DND-41 (cell line): ENCODE data around the gene OR4B1.

Experiments
- ATAC-seq: fragments of 200-7000 bp; cut with Tn5 transposase; 3 replicates; pipeline ENCODE4 v1.9.1; 2021; ENCODE audit warnings: low read depth; ENCODE audit not compliant: insufficient read depth
- DNase-seq: peaks from one replicate; pipeline ENCODE4 v3.0.0-alpha.2; 2020
- H2AFZ ChIP-seq: 2 replicates; pipeline ENCODE4 v1.6.0; 2012; ENCODE audit warnings: low read depth, low read length
- H3K27ac ChIP-seq: 2 replicates; pipeline ENCODE4 v1.5.1; 2012; ENCODE audit warnings: low read length, inconsistent platforms
- H3K27me3 ChIP-seq: fragments of 200-600 bp; sonication (generic); 2 replicates; pipeline ENCODE4 v1.6.0; 2012; ENCODE audit warnings: low read length, mild to moderate bottlenecking, inconsistent platforms; ENCODE audit not compliant: insufficient read depth, poor library complexity
- H3K36me3 ChIP-seq: 2 replicates; pipeline ENCODE4 v1.5.1; 2012; ENCODE audit warnings: low read length, inconsistent platforms; ENCODE audit not compliant: insufficient read depth
- H3K4me1 ChIP-seq: 2 replicates; pipeline ENCODE4 v1.5.1; 2012; ENCODE audit warnings: mild to moderate bottlenecking, low read length; ENCODE audit not compliant: insufficient read depth
- H3K4me2 ChIP-seq: 2 replicates; pipeline ENCODE4 v1.6.0; 2012; ENCODE audit warnings: mild to moderate bottlenecking, moderate library complexity, low read length, inconsistent platforms; ENCODE audit not compliant: insufficient read depth
- H3K4me3 ChIP-seq, 2 experiments: fragments of 200-600 bp in 1 of 2; shearing (Covaris generic) in 1 of 2; 2 replicates each; pipeline ENCODE4 v1.5.1; 2012 to 2016; ENCODE audit warnings: inconsistent platforms in 2 of 2, low read length in 2 of 2, mild to moderate bottlenecking in 2 of 2, low read depth in 1 of 2, moderate library complexity in 1 of 2
- H3K79me2 ChIP-seq: 2 replicates; pipeline ENCODE4 v1.6.0; 2012; ENCODE audit warnings: low read length, inconsistent platforms; ENCODE audit not compliant: insufficient read depth
- H3K9ac ChIP-seq: 2 replicates; pipeline ENCODE4 v1.6.0; 2012; ENCODE audit warnings: low read depth, mild to moderate bottlenecking, inconsistent platforms, low read length, moderate library complexity
- H3K9me3 ChIP-seq: 2 replicates; pipeline ENCODE4 v1.5.1; 2012; ENCODE audit warnings: low read length, moderate library complexity, mild to moderate bottlenecking, inconsistent platforms; ENCODE audit not compliant: insufficient read depth, severe bottlenecking
- H4K20me1 ChIP-seq: 2 replicates; pipeline ENCODE4 v1.6.0; 2012; ENCODE audit warnings: low read length; ENCODE audit not compliant: insufficient read depth
- EZH2 ChIP-seq: IDR thresholded peaks from 3 replicates; pipeline ENCODE4 v1.6.1; 2012; ENCODE audit warnings: borderline replicate concordance, low read depth, mild to moderate bottlenecking, moderate library complexity, low read length, inconsistent platforms; ENCODE audit not compliant: severe bottlenecking
- TF ChIP-seq, protein P1 (sequence below): IDR thresholded peaks from 2 replicates; pipeline ENCODE4 v1.5.1; 2012; ENCODE audit warnings: borderline replicate concordance, low read length, moderate library complexity, mild to moderate bottlenecking; ENCODE audit not compliant: poor library complexity, severe bottlenecking; ENCODE audit errors: extremely low read depth

The OR4B1 gene

GRCh38 chr11:48237727-48238126, 21.1 kb downstream of the OR4B1 start:
- H3K9me3 ChIP-seq: no peaks in the 10 kb centered on the region
- H3K9ac ChIP-seq: no peak overlapping the region
- no peak overlapping the region for H3K4me2 ChIP-seq
- H3K27ac ChIP-seq: no peak overlapping the region
- H2AFZ ChIP-seq: no peak overlapping the region
- H3K36me3 ChIP-seq: no peaks in the 10 kb centered on the region
- H4K20me1 ChIP-seq: no peaks in the 10 kb centered on the region
- no peaks in the 10 kb centered on the region for H3K4me1 ChIP-seq
- no peak for DNase-seq
- H3K27me3 ChIP-seq: no peaks in the 10 kb centered on the region
- H3K79me2 ChIP-seq: no peaks in the 10 kb centered on the region
- TF ChIP-seq, protein P1, sequence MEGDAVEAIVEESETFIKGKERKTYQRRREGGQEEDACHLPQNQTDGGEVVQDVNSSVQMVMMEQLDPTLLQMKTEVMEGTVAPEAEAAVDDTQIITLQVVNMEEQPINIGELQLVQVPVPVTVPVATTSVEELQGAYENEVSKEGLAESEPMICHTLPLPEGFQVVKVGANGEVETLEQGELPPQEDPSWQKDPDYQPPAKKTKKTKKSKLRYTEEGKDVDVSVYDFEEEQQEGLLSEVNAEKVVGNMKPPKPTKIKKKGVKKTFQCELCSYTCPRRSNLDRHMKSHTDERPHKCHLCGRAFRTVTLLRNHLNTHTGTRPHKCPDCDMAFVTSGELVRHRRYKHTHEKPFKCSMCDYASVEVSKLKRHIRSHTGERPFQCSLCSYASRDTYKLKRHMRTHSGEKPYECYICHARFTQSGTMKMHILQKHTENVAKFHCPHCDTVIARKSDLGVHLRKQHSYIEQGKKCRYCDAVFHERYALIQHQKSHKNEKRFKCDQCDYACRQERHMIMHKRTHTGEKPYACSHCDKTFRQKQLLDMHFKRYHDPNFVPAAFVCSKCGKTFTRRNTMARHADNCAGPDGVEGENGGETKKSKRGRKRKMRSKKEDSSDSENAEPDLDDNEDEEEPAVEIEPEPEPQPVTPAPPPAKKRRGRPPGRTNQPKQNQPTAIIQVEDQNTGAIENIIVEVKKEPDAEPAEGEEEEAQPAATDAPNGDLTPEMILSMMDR: no peak
- TF ChIP-seq EZH2: no peak
- no peak overlapping the region for H3K4me3 ChIP-seq
- ATAC-seq: no peak

GRCh38 chr11:48242501-48242900, 25.9 kb downstream of the OR4B1 start:
- H4K20me1 ChIP-seq: no peaks in the 10 kb centered on the region
- no peak for TF ChIP-seq EZH2
- TF ChIP-seq, protein P1: no peak
- no peaks in the 10 kb centered on the region for H3K36me3 ChIP-seq
- no peaks in the 10 kb centered on the region for H3K4me1 ChIP-seq
- H3K9me3 ChIP-seq: no peaks in the 10 kb centered on the region
- H2AFZ ChIP-seq: no peak overlapping the region
- no peaks in the 10 kb centered on the region for H3K27me3 ChIP-seq
- H3K4me3 ChIP-seq: no peak overlapping the region
- no peak for ATAC-seq
- H3K9ac ChIP-seq: no peak overlapping the region
- H3K4me2 ChIP-seq: no peak overlapping the region
- H3K27ac ChIP-seq: no peak overlapping the region
- no peak for DNase-seq
- H3K79me2 ChIP-seq: no peaks in the 10 kb centered on the region

DNA sequence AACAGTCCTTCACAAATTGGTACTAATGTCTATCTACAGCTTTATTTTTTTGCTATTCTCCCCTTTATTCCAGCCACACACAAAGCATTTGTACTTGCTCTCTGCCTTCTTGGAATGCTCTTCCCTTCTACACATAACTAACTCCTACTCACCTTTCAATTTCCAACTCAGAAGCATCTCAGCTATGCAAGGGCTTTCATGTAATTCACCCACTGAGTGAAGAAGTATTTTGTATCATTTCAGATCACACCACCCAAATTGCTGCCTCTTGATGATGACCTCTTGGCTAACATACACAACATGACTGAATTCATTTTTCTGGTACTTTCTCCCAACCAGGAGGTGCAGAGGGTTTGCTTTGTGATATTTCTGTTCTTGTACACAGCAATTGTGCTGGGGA, 28.2 kb downstream of the OR4B1 start, which contains the start of gene OR4X2:
Gene OR4X2, plus strand, starts transcription at position 301 of the 400 bp plus-strand sequence. Its CDS starts 0 bp downstream, at position 301.
- no peaks in the 10 kb centered on the region for H3K9me3 ChIP-seq
- no peaks in the 10 kb centered on the region for H4K20me1 ChIP-seq
- no peak within 1 kb of the TSS for H3K4me3 ChIP-seq
- no peak for TF ChIP-seq EZH2
- TF ChIP-seq, protein P1: no peak
- DNase-seq: no peak
- H2AFZ ChIP-seq: no peak within 1 kb of the TSS
- no peaks in the 10 kb centered on the region for H3K79me2 ChIP-seq
- ATAC-seq: no peak
- no peaks in the 10 kb centered on the region for H3K36me3 ChIP-seq
- H3K27ac ChIP-seq: no peak within 1 kb of the TSS
- H3K27me3 ChIP-seq: no peaks in the 10 kb centered on the region
- H3K4me2 ChIP-seq: no peak within 1 kb of the TSS
- H3K4me1 ChIP-seq: no peaks in the 10 kb centered on the region
- no peak within 1 kb of the TSS for H3K9ac ChIP-seq

DNA sequence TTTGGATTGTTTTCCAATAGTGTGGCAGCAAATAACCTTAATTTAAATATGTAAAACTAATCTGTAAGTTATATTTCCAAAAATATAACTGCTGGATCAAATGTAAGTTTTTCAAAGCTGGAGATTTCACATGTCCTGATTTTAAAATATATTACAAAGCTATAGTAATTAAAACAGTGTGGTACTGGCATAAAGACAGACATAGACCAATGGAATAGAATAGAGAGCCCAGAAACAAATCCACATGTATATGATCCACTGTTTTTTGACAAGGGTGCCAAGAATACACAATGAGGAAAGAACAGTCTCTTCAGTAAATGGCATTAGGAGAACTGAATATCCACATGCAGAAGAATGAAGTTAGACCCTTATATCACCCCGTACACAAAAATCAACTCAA, 32.3 kb downstream of the OR4B1 start:
- H3K4me2 ChIP-seq: no peak overlapping the region

More for the DNA sequence above, 32.3 kb downstream of the OR4B1 start:
- no peak for ATAC-seq
- no peak for DNase-seq
- Histone ChIP-seq H3K27me3 (no peaks in the 10 kb centered on the region), H3K9me3 (no peaks in the 10 kb centered on the region), H2AFZ (no peak overlapping the region), H3K79me2 (no peaks in the 10 kb centered on the region), H3K4me3 (no peak overlapping the region), H3K36me3 (no peaks in the 10 kb centered on the region), H3K9ac (no peak overlapping the region), H3K27ac (no peak overlapping the region), H3K4me1 (no peaks in the 10 kb centered on the region), H4K20me1 (no peaks in the 10 kb centered on the region)
- TF ChIP-seq, protein P1: no peak
- TF ChIP-seq EZH2: no peak
